HG02973 (cell line): ENCODE results near the gene ZSWIM7.
"Not testable (repeated sequence)": the region's sequence is repeated elsewhere in the genome, so short reads cannot be mapped to it uniquely, and the experiment has no call there.

Source experiments
- ATAC-seq: cut with Tn5 transposase; IDR thresholded peaks from one replicate; pipeline ENCODE4 v1.9.1; 2021; ENCODE audit warnings: moderate library complexity; ENCODE audit not compliant: unreplicated experiment

The ZSWIM7 gene

GRCh38 chr17:15999974-16000827 lies 697 bp upstream of the ZSWIM7 start:
- ATAC-seq: peak; percentile 26

DNA sequence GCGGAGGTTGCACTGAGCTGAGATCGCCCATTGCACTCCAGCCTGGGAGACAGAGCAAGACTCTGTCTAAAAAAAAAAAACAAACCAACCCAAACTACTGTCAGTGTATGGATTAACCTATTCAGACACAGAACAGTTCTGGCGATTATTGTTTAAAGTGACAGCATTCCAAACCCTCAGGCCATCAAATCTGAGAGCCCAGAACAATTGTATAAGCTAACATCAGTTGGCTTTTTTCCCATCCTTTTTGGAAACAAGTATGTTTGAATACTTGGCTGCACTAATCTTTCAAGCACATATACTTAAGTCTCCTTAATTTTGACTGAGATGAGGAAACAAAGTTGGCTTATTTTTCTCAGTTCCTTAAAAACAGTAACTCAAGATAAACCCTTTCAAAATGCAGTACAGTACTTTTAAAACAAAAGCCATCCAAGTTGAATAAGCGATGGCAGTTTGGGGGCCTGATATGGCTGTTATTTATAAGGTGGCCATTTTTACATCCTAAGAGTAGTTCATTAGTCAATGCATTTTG lies 1.4 kb downstream of the ZSWIM7 start:
- no peak for ATAC-seq

DNA sequence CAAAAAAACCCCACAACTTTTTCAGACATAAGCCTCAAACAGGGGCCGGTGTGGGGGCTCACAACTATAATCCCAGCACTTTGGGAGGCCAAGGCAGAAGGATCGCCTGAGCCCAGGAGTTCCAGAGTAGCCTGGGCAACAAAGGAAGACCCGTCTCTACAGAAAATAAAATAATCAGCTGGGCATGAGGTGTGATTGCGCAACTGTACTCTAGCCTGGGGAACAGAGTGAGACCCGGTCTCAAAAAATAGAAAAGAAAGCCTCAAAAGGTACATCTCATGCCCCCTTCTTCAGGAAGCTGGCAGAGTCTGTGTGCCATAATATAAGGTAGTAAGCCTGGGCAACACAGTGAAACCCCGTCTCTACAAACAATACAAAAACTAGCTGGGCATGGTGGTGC lies 3.2 kb downstream of the ZSWIM7 start:
- no peak for ATAC-seq

- no peak for ATAC-seq
These were observed 17.6 kb downstream of the ZSWIM7 start for GRCh38 chr17:15981646-15982580.

- peak; percentile 89 for ATAC-seq
These were observed 18.3 kb downstream of the ZSWIM7 start for GRCh38 chr17:15981208-15981607.

DNA sequence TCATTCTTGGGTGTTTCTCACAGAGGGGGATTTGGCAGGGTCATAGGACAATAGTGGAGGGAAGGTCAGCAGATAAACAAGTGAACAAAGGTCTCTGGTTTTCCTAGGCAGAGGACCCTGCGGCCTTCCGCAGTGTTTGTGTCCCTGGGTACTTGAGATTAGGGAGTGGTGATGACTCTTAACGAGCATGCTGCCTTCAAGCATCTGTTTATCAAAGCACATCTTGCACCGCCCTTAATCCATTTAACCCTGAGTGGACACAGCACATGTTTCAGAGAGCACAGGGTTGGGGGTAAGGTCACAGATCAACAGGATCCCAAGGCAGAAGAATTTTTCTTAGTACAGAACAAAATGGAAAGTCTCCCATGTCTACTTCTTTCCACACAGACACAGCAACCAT lies 20.5 kb downstream of the ZSWIM7 start:
- not testable (repeated sequence) for ATAC-seq

GRCh38 chr17:15978606-15979005 lies 20.9 kb downstream of the ZSWIM7 start:
- no peak for ATAC-seq

DNA sequence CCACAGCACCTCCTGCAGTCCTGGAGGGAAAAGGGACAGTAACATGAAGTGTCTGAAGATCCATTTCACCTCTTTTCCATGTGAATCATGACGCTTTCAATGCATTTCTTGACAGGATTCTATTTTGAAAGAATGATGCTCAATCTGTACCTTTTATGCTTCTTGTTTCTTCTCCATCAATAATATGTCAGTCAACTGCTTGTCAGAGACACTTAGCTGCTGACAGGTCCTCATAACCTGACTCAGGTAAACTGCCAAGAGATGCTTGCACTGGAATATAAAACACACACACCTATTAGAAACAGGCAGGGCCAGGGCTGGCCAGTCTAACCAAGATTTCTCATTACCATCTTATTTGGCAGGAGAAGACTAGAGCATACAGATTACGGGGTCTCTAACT lies 21.6 kb downstream of the ZSWIM7 start:
- no peak for ATAC-seq

GRCh38 chr17:15973834-15974233 lies 25.7 kb downstream of the ZSWIM7 start:
- no peak for ATAC-seq

GRCh38 chr17:15973016-15973415 lies 26.5 kb downstream of the ZSWIM7 start:
- ATAC-seq: no peak

DNA sequence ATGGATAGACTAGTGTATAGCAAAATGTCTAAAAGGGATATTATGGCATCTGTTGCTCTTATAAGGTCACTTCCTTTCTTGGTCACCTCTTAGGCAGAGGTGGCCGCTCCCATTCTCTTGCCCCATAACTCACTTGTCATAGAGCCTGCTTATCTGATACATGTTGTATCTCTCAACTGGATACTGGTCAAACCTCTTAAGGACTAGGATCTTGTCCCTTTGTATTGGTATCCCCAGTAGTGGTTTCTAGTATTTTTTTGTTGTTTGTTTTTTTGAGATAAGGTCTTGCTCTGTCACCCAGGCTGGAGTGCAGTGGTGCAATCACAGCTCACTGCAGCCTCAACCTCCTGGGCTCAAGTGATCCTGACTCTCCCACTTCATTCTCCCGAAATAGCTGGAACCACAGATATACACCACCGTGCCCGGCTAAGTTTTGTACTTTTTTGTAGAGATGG lies 27.0 kb downstream of the ZSWIM7 start:
- no peak for ATAC-seq

DNA sequence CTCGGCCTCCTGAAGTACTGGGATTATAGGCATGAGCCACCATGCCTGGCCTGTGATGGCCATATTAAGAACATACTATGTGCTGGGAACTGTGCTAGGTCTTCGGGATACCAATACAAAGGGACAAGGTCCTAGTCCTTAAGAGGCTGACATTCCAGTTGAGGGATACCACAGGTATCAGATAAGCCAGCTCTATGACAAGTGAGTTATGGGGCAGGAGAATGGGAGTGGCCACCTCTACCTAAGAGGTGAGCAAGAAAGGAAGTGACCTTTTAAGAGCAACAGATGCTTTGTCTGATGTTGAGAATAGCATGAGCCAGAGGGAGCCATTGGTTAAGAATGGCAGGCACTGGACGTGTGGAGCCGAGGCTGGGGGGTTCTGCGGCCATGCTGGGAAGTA lies 27.6 kb downstream of the ZSWIM7 start:
- ATAC-seq: no peak

GRCh38 chr17:15971098-15971678 lies 28.3 kb downstream of the ZSWIM7 start:
- no peak for ATAC-seq

DNA sequence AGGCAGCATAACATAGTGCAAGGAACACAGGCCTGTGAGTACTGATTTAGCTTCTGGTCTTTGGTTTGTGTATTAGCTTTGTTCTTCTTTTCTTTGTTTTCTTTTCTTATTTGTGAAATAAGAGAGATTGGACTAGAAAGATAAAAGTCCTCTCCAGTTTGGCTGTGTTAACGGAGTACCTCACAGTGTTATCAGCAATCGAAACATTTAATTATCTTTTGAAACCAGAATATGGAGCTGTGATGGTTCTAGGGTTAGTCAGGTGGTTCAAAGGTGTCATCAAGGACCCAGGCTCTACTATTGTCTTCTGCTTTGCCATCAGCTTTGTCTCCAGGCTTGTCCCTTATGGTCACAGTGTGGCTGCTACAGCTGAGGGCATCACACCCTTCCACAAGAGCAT lies 29.0 kb downstream of the ZSWIM7 start:
- ATAC-seq: no peak

DNA sequence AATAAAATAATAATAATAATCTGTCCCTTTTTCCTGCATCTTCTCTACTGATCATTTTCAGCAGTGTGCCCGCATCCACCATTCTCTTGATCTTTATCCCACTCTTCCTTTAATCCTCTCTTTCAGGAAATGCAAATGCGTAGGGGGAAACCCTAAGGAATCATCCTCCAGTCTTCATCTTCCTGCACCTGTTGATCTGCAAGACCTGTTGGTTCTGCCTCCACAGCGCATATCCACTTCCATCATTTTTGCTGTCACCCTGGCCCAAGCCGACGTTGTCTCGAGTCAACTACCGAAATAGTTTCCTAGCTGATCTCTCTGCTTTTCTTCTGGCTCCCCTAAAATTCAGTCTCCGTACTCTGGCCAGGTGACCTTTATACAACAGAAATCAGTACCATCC lies 30.0 kb downstream of the ZSWIM7 start:
- ATAC-seq: no peak

DNA sequence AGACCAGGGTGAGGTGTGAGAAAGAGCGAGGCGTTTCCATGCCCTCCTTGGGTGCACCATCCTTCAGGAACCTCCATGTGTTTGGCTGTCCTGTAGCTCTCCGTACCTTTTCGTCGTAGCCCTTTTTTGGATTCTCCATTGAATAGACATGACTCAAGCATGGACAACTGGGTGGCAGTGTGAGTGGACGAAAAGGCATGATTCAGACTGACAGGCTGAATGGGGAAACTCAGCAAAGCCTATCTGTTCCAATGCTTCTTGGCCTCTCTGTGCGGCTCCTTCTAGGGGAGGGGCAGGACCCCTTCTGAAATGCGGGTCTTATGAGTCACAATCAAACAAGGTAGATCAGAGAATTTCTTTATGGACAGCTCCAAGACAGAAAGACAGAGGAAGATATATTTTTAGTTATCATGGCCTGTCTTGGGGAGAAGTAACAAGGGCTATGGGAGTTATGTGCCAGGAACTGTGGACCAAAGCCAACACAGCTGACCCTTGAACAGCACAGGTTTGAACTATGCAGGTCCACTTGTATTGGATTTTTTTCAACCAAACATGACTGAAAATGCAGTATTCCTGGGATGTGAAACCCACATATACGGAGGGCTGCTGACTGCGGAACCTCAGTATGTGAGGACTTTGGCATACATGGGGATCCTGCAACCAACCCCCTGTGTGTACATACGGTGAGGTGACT lies 31.7 kb downstream of the ZSWIM7 start:
- ATAC-seq: no peak

DNA sequence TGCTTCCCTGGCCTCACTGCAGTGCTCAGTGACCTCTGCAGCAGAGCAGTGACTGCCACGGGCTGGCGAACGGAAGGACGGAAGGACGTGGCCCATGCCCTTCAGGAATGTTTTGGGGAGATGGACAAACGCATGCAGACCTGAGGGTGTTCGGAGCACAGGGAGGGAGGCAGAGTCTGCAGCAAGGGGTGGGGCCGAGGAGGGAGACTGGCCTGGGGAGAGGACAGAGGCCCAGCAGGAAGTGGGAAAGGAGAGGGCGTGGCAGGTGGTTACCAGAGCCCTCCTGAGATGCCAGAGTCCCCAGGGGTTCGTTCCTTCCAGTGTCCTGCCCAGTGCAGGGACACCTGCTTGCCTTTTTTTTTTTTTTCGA lies 32.6 kb downstream of the ZSWIM7 start:
- no peak for ATAC-seq

GRCh38 chr17:15966183-15966878 lies 33.2 kb downstream of the ZSWIM7 start:
- no peak for ATAC-seq

- ATAC-seq: no peak
These were observed 34.0 kb downstream of the ZSWIM7 start for GRCh38 chr17:15965528-15965927.

GRCh38 chr17:15963670-15964110 lies 35.8 kb downstream of the ZSWIM7 start:
- no peak for ATAC-seq
